Activated T-helper 9 cell treated with anti-CD3 and anti-CD28 coated beads, Interleukin-2, amount 50 U/mL, for 16 hours (primary cell): ENCODE data around the gene C19orf67.
"Not testable (repeated sequence)": the region's sequence is repeated elsewhere in the genome, so short reads cannot be mapped to it uniquely, and the experiment has no call there.

ENCODE experiments used
- DNase-seq: peaks from one replicate; pipeline ENCODE4 v3.0.0-alpha.2; 2020; ENCODE audit warnings: low read depth

Gene C19orf67

GRCh38 chr19:14056069-14056666 lies 29.4 kb downstream of the C19orf67 start:
- DNase-seq: no peak

GRCh38 chr19:14055396-14055795 lies 30.2 kb downstream of the C19orf67 start:
- no peak for DNase-seq

- no peak for DNase-seq
Observed at GRCh38 chr19:14054721-14055120, 30.9 kb downstream of the C19orf67 start.

GRCh38 chr19:14054099-14054498 lies 31.5 kb downstream of the C19orf67 start:
- DNase-seq: no peak

- DNase-seq: no peak
Observed at GRCh38 chr19:14053500-14053899, 32.1 kb downstream of the C19orf67 start.

- DNase-seq: no peak
Observed at GRCh38 chr19:14053032-14053431, 32.6 kb downstream of the C19orf67 start.

- DNase-seq: no peak
Observed at GRCh38 chr19:14052470-14052869, 33.1 kb downstream of the C19orf67 start.

- no peak for DNase-seq
Observed at GRCh38 chr19:14051980-14052379, 33.6 kb downstream of the C19orf67 start.

- not testable (repeated sequence) for DNase-seq
Observed at GRCh38 chr19:14050961-14051360, 34.6 kb downstream of the C19orf67 start.

GRCh38 chr19:14050512-14050911 lies 35.1 kb downstream of the C19orf67 start:
- DNase-seq: no peak

GRCh38 chr19:14048443-14049153 lies 37.0 kb downstream of the C19orf67 start:
- peak; percentile 65 for DNase-seq

- DNase-seq: not testable (repeated sequence)
Observed at GRCh38 chr19:14047866-14048265, 37.7 kb downstream of the C19orf67 start.

GRCh38 chr19:14042659-14043608 lies 42.6 kb downstream of the C19orf67 start:
- DNase-seq: not testable (repeated sequence)

GRCh38 chr19:14039181-14039580 lies 46.4 kb downstream of the C19orf67 start:
- DNase-seq: no peak

- DNase-seq: no peak
Observed at GRCh38 chr19:14035706-14036105, 49.9 kb downstream of the C19orf67 start.

- not testable (repeated sequence) for DNase-seq
Observed at GRCh38 chr19:14035159-14035558, 50.4 kb downstream of the C19orf67 start.

GRCh38 chr19:14033946-14034345 lies 51.6 kb downstream of the C19orf67 start:
- no peak for DNase-seq

- peak; percentile 72 for DNase-seq
Observed at GRCh38 chr19:14031719-14032480, 53.7 kb downstream of the C19orf67 start, which contains the start of gene IL27RA. Gene IL27RA (plus strand): TSS chr19:14031762. CDS start chr19:14031873, 111 bp downstream.
